ENCODE data around the gene BCL2L12. TPM values are rescaled to one million over a fixed set of nuclear protein-coding genes. Genes with fewer than 3 reads are reported as not detected.
A peak's percentile ranks its signal among the peaks of the same experiment; 100 is the strongest.

BCL2L12 gene
- total and polyA plus RNA-seq, 2 of the 13 experiments (the other 11 are each of a cell fraction or from before 2014, with no cell fraction given) = 26.8 to 40.8 TPM

- TF ChIP-seq ZNF724P (CRISPR knock-in tag; IDR thresholded peaks at IDR 0.05; ENCODE audit: borderline replicate concordance) = no peak
- TF ChIP-seq ZNF292 (CRISPR knock-in tag; IDR thresholded peaks at IDR 0.05; ENCODE audit: borderline replicate concordance, low read depth) = no peak
- TF ChIP-seq STAG1 (CRISPR knock-in tag; IDR thresholded peaks at IDR 0.05) = no peak
- 0 out of 2 replicates have a peak, but pooled peaks have one; percentile 26 for TF ChIP-seq MIER2 (CRISPR knock-in tag; IDR thresholded peaks at IDR 0.05)
- no peak for TF ChIP-seq ZNF383 (CRISPR knock-in tag; IDR thresholded peaks at IDR 0.05; ENCODE audit: borderline replicate concordance)
- TF ChIP-seq NFIC (IDR thresholded peaks at IDR 0.05; ENCODE audit: low read length) = no peak
- peak; percentile 64; the same call in 1 of the 2 replicates for TF ChIP-seq SMAD1 (CRISPR knock-in tag; IDR thresholded peaks at IDR 0.05; ENCODE audit: borderline replicate concordance, low read depth)
- TF ChIP-seq ZNF205 (CRISPR knock-in tag; IDR thresholded peaks at IDR 0.05) = 0 out of 2 replicates have a peak, but pooled peaks have one; percentile 13
- TF ChIP-seq LBX2 (CRISPR knock-in tag; IDR thresholded peaks at IDR 0.05; ENCODE audit: borderline replicate concordance) = no peak
- TF ChIP-seq ZXDC (CRISPR knock-in tag; IDR thresholded peaks at IDR 0.05) = no peak
- no peak for TF ChIP-seq PRMT3 (CRISPR knock-in tag; IDR thresholded peaks at IDR 0.05; ENCODE audit: borderline replicate concordance, low read depth)
- no peak for TF ChIP-seq ETS1 (CRISPR knock-in tag; IDR thresholded peaks at IDR 0.05)
- TF ChIP-seq LCORL (IDR thresholded peaks at IDR 0.05) = no peak
- TF ChIP-seq LCORL (CRISPR knock-in tag; IDR thresholded peaks at IDR 0.05) = peak; percentile 77; the same call in 1 of the 2 replicates
- peak; percentile 77 for TF ChIP-seq FOSL2 (CRISPR knock-in tag; IDR thresholded peaks at IDR 0.05)
- TF ChIP-seq SPEN (CRISPR knock-in tag; IDR thresholded peaks at IDR 0.05; ENCODE audit: low read depth) = peak; percentile 71; the same call in 1 of the 2 replicates
- TF ChIP-seq SOX5 (CRISPR knock-in tag; IDR thresholded peaks at IDR 0.05; ENCODE audit: borderline replicate concordance) = peak; percentile 33; the same call in 1 of the 2 replicates
- TF ChIP-seq CBX1 (IDR thresholded peaks at IDR 0.05; ENCODE audit: low read depth) = no peak
- TF ChIP-seq NR2F2 (IDR thresholded peaks at IDR 0.05; ENCODE audit: borderline replicate concordance, low read depth) = no peak
- TF ChIP-seq ZNF777 (CRISPR knock-in tag; IDR thresholded peaks at IDR 0.05) = 0 out of 2 replicates have a peak, but pooled peaks have one; percentile 23
- TF ChIP-seq ZSCAN30 (CRISPR knock-in tag; IDR thresholded peaks at IDR 0.05) = no peak
- TF ChIP-seq ZNF574 (CRISPR knock-in tag; IDR thresholded peaks at IDR 0.05) = peak; percentile 92
- peak; percentile 80 for TF ChIP-seq ZFY (CRISPR knock-in tag; IDR thresholded peaks at IDR 0.05)
- TF ChIP-seq ZNF20 (CRISPR knock-in tag; IDR thresholded peaks at IDR 0.05) = no peak; the same call in 1 of the 2 replicates
These were observed 23.8 kb upstream of the BCL2L12 start, which contains the start of gene SCAF1 (continued) for GRCh38 chr19:49641688-49642491.

Measured in HepG2 (cell line).